Stimulated activated naive CD8-positive, alpha-beta T cell treated with anti-CD3 and anti-CD28 coated beads, Interleukin-15, Interleukin-2, amounts not matched to agents 100 ng/mL and 50 ng/mL, for 24 hours (primary cell): ENCODE data around the gene GFI1B.
A peak's percentile ranks its signal among the peaks of the same experiment; 100 is the strongest.

Experiments used
- H3K27ac Mint-ChIP-seq: one replicate; pipeline ENCODE4 v1.8.0; 2021; ENCODE audit warnings: mild to moderate bottlenecking, mixed read lengths
- H3K27me3 Mint-ChIP-seq: one replicate; pipeline ENCODE4 v1.8.0; 2021; ENCODE audit warnings: mixed read lengths
- H3K36me3 Mint-ChIP-seq: one replicate; pipeline ENCODE4 v1.8.0; 2021; ENCODE audit warnings: low read depth, mixed read lengths
- H3K4me1 Mint-ChIP-seq: one replicate; pipeline ENCODE4 v1.8.0; 2021; ENCODE audit warnings: low read depth, mixed read lengths
- H3K4me3 Mint-ChIP-seq: one replicate; pipeline ENCODE4 v1.8.0; 2021; ENCODE audit warnings: mild to moderate bottlenecking, mixed read lengths
- H3K9me3 Mint-ChIP-seq: one replicate; pipeline ENCODE4 v1.8.0; 2021; ENCODE audit warnings: mixed read lengths

The GFI1B gene

DNA sequence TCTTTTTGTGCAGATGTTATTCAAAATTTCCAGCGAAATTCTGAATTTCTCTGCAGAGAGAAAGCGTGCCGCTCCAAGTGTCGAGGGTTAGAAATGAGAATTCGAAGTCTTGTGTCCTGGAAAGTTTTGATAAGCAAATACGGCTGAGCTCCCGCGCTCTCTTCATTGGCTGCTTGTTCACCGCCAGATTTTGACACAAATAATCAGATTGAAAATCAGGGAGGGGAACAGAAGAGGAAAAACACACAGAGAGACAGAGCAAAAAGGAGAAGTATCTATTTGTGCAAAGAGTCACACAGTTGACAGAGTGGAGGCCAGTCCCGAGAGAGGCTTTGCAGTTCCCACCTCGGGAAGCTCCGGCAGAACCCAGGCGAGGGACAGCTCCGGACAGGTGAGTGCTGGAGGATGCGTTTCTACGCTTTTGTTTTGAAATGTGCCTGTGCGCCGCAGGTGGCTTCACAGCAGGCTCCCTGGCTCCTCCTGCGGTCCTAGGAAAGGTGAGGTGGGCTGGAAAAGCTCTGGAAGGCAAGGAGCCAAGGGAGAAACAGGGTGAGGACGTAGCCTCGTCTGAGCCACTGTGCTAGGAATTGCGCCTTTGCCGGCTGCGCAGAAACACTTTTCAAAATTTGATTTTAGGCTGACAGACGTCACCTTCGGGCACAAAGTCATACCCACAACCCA lies at the start of gene GFI1B:
TSS of gene GFI1B (plus strand) at position 244 of the 681 bp plus-strand sequence. CDS start 7,985 bp downstream, outside the sequence.
- Mint-ChIP-seq H3K27me3 (peaks cover 54% of the 10 kb centered on the region), H3K27ac (no peak within 1 kb of the TSS), H3K4me3 (peak within 1 kb of the TSS; percentile 45), H3K4me1 (peaks cover 6% of the 10 kb centered on the region), H3K36me3 (no peaks in the 10 kb centered on the region), H3K9me3 (no peaks in the 10 kb centered on the region)

DNA sequence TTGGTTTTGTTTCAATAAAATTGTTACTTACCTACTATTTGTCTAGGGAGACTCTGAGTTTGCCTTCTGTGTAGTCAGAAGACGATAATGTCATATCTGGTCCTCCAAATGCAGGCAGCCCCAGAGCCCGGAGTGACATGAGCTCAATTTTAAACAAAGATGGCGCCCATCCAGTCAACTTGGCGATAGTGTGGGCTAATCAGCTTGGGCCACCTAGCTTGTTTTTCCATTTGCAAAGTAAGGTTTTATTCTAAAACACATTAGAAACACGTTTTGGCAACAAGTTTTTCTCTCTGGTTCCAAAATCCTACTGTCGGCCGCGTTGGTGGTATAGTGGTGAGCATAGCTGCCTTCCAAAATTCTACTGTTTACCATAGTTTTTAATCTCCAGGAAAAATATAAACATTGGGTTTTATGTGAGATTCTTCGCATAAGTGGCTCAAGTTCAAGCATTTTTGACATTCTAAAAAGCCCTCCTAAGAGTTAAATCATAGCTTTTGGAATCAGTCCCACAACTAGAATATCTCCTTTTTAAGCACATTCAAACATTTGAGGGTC lies 47.2 kb upstream of the GFI1B start:
- H3K9me3 Mint-ChIP-seq = no peaks in the 10 kb centered on the region
- H3K27me3 Mint-ChIP-seq = no peaks in the 10 kb centered on the region
- H3K4me1 Mint-ChIP-seq = no peaks in the 10 kb centered on the region
- no peak overlapping the region for H3K27ac Mint-ChIP-seq
- H3K36me3 Mint-ChIP-seq = peaks cover 32% of the 10 kb centered on the region
- no peak overlapping the region for H3K4me3 Mint-ChIP-seq

DNA sequence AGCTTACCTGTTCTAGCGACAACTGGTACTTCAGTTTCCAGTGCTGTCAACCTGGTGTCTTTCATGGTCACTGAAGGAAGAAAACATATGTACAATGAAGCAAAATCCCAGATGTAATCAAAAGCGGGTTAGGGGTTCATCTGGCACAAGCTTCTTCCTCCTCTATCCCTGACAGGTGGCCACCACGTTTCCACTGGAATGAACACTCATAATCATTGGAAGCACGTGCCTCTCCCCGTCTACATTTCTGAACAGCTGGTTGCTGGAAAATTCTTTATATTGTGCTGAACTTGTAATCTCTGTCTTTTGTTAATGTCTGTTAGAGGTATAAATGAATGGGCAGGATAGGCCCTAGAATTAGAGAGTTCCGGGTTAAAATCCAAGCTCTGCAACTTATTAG lies 43.5 kb upstream of the GFI1B start:
- Mint-ChIP-seq H3K4me1 (no peaks in the 10 kb centered on the region), H3K4me3 (no peak overlapping the region), H3K27ac (no peak overlapping the region), H3K27me3 (no peaks in the 10 kb centered on the region), H3K36me3 (peaks cover 5% of the 10 kb centered on the region), H3K9me3 (no peaks in the 10 kb centered on the region)

- Mint-ChIP-seq H3K27me3 (no peaks in the 10 kb centered on the region), H3K9me3 (no peaks in the 10 kb centered on the region), H3K4me1 (peaks cover 8% of the 10 kb centered on the region), H3K36me3 (peaks cover 4% of the 10 kb centered on the region), H3K4me3 (no peak overlapping the region), H3K27ac (no peak overlapping the region)
Observed at GRCh38 chr9:132937463-132937901, 41.0 kb upstream of the GFI1B start.

DNA sequence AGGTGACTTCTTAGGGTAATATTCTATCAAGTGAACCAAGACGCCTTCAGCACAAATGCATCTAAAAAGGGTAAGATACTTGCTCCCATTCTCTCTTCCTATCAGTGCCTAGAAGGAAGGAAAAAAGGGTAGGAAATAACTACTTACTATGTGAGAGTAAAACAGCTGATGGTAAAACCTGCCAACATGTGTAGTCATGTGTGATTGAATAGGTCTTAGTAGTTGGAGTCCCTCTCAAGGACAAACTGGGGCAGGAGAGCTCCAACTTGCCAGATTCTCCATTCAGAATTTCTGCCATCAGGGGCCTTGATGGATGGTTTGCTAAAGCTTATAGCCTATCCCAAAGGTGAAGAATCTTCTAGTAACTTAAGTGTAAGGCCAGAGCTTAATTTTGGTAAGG lies 39.3 kb upstream of the GFI1B start:
- Mint-ChIP-seq H3K27ac (no peak overlapping the region), H3K4me1 (peaks cover 22% of the 10 kb centered on the region)

DNA sequence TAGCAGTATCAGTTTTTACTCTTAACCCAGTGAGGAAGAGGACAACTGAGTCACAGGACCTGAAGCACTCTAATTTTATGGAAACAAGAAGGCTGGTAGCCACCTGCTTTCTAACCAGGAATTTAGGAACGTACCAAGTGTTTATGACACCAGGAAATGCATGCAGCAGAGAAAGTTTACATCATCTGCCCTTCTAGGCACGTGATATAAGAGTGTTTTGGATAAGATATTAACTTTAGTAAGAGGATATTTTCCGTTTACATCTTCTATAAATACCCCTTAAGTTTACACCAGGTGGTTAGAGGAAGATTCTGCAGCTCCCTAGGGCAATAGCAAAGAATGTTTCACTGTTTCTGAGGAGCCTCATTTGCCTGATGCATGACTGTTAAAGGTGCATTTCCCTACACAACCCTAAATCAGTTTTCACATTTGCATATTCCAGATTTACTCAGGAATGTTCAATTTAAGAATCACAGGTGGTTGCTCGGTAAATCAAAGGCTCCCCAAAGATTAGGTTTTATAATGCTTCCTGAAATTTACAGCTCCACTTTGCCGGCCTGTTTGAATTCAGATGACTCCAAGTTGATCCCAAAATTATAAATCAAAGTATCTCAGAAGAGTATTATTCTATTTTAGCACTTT lies 35.8 kb upstream of the GFI1B start:
- Mint-ChIP-seq H3K9me3 (no peaks in the 10 kb centered on the region), H3K4me3 (peak overlapping the region; percentile 92), H3K27me3 (no peaks in the 10 kb centered on the region), H3K27ac (no peak overlapping the region), H3K36me3 (no peaks in the 10 kb centered on the region), H3K4me1 (peaks cover 26% of the 10 kb centered on the region)

More for the DNA sequence above, 39.3 kb upstream of the GFI1B start:
- H3K36me3 Mint-ChIP-seq = no peaks in the 10 kb centered on the region
- no peaks in the 10 kb centered on the region for H3K9me3 Mint-ChIP-seq
- no peaks in the 10 kb centered on the region for H3K27me3 Mint-ChIP-seq
- no peak overlapping the region for H3K4me3 Mint-ChIP-seq

GRCh38 chr9:132943651-132944293 lies 34.7 kb upstream of the GFI1B start:
- H3K9me3 Mint-ChIP-seq = no peaks in the 10 kb centered on the region
- H3K36me3 Mint-ChIP-seq = no peaks in the 10 kb centered on the region
- peak overlapping the region; percentile 92 for H3K4me3 Mint-ChIP-seq
- peak overlapping the region; percentile 86 for H3K27ac Mint-ChIP-seq
- H3K4me1 Mint-ChIP-seq = peaks cover 26% of the 10 kb centered on the region
- H3K27me3 Mint-ChIP-seq = no peaks in the 10 kb centered on the region

GRCh38 chr9:132944294-132945185 lies 34.0 kb upstream of the GFI1B start, which contains the start of gene TSC1:
TSS of gene TSC1 (minus strand) at chr9:132944616. CDS start at chr9:132928872, 15,744 bp downstream.
- no peaks in the 10 kb centered on the region for H3K9me3 Mint-ChIP-seq
- no peaks in the 10 kb centered on the region for H3K36me3 Mint-ChIP-seq
- H3K27ac Mint-ChIP-seq = peak within 1 kb of the TSS; percentile 98
- H3K27me3 Mint-ChIP-seq = no peaks in the 10 kb centered on the region
- H3K4me1 Mint-ChIP-seq = peaks cover 26% of the 10 kb centered on the region
- peak within 1 kb of the TSS; percentile 92 for H3K4me3 Mint-ChIP-seq

- Mint-ChIP-seq H3K27ac (peak overlapping the region; percentile 98), H3K4me1 (peaks cover 26% of the 10 kb centered on the region), H3K4me3 (peak overlapping the region; percentile 92), H3K27me3 (no peaks in the 10 kb centered on the region), H3K36me3 (no peaks in the 10 kb centered on the region), H3K9me3 (no peaks in the 10 kb centered on the region)
Observed at GRCh38 chr9:132945186-132946130, 33.0 kb upstream of the GFI1B start.

- no peaks in the 10 kb centered on the region for H3K36me3 Mint-ChIP-seq
- no peaks in the 10 kb centered on the region for H3K9me3 Mint-ChIP-seq
- H3K27ac Mint-ChIP-seq = no peak overlapping the region
- H3K4me1 Mint-ChIP-seq = peaks cover 26% of the 10 kb centered on the region
- no peak overlapping the region for H3K4me3 Mint-ChIP-seq
- H3K27me3 Mint-ChIP-seq = no peaks in the 10 kb centered on the region
Observed at GRCh38 chr9:132946211-132946610, 32.3 kb upstream of the GFI1B start.

DNA sequence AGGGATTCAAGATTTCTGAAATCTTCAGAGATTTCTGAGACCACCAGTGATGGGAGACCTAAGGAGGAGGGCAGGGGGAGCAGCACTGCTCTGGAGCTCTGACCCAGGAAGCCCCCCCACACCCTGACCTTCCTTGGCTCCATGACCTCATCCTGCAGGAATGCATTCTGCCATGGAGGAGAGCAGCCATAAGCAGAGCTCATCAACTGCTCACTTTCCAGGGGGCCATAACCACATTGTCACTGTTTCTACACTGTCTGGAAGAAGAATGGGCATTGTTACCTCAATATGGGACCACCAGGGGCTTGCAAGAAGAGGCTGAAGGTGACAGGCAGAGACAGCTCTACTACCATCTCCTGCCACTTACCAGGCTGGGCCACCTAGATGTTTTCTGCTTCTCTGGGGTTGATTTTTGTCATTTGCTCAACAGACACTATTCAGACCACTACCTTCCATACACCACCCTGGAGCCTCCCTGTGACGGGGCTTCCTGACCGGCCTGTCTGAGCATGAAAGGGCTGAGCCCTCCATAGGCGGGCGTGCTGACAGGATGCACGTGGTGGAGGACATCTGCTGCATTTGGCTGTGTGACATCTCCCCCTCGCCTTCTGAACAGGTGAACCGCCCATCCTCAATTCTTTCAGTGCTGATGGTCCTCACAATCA lies 31.7 kb upstream of the GFI1B start:
- Mint-ChIP-seq H3K27me3 (no peaks in the 10 kb centered on the region), H3K9me3 (no peaks in the 10 kb centered on the region), H3K4me3 (no peak overlapping the region), H3K4me1 (peaks cover 24% of the 10 kb centered on the region), H3K36me3 (no peaks in the 10 kb centered on the region), H3K27ac (no peak overlapping the region)

GRCh38 chr9:132947756-132948155 lies 30.7 kb upstream of the GFI1B start:
- Mint-ChIP-seq H3K4me3 (no peak overlapping the region), H3K9me3 (no peaks in the 10 kb centered on the region), H3K27ac (no peak overlapping the region), H3K4me1 (peaks cover 16% of the 10 kb centered on the region), H3K36me3 (no peaks in the 10 kb centered on the region), H3K27me3 (no peaks in the 10 kb centered on the region)

- H3K27ac Mint-ChIP-seq = no peak overlapping the region
- no peaks in the 10 kb centered on the region for H3K9me3 Mint-ChIP-seq
- peaks cover 9% of the 10 kb centered on the region for H3K4me1 Mint-ChIP-seq
- H3K36me3 Mint-ChIP-seq = no peaks in the 10 kb centered on the region
- no peak overlapping the region for H3K4me3 Mint-ChIP-seq
- no peaks in the 10 kb centered on the region for H3K27me3 Mint-ChIP-seq
Observed at GRCh38 chr9:132948482-132949050, 29.9 kb upstream of the GFI1B start.
